GM23248 (cell line): ENCODE results near the gene KIFC3. TPM values are rescaled to one million over a fixed set of nuclear protein-coding genes. Genes with fewer than 3 reads are reported as not detected.

Source experiments
- DNase-seq: peaks from one replicate; pipeline ENCODE4 v3.0.0-alpha.2; 2015
- H2AFZ ChIP-seq: fragments of 200-600 bp; sonication (generic); 2 replicates; pipeline ENCODE4 v1.6.1; 2016; ENCODE audit warnings: antibody characterized with exemption
- H3F3A ChIP-seq: fragments of 200-600 bp; sonication (generic); 2 replicates; pipeline ENCODE4 v1.6.1; 2016; ENCODE audit warnings: mild to moderate bottlenecking, antibody characterized with exemption, mixed run types; ENCODE audit not compliant: insufficient read depth
- H3K27ac ChIP-seq: fragments of 200-600 bp; sonication (generic); 2 replicates; pipeline ENCODE4 v1.5.1; 2016; ENCODE audit warnings: mild to moderate bottlenecking
- H3K27me3 ChIP-seq: fragments of 200-600 bp; sonication (generic); replicated peaks from 2 replicates; pipeline ENCODE4 v1.6.1; 2016; ENCODE audit warnings: mild to moderate bottlenecking; ENCODE audit not compliant: insufficient read depth
- H3K36me3 ChIP-seq: fragments of 200-600 bp; sonication (generic); 2 replicates; pipeline ENCODE4 v1.6.1; 2016; ENCODE audit warnings: low read depth, mild to moderate bottlenecking
- H3K4me1 ChIP-seq: fragments of 200-600 bp; sonication (generic); 2 replicates; pipeline ENCODE4 v1.6.1; 2016; ENCODE audit warnings: mild to moderate bottlenecking; ENCODE audit not compliant: insufficient read depth
- H3K4me2 ChIP-seq: fragments of 200-600 bp; sonication (generic); one replicate; pipeline ENCODE4 v1.6.1; 2016; ENCODE audit warnings: mild to moderate bottlenecking; ENCODE audit not compliant: unreplicated experiment
- H3K4me3 ChIP-seq: fragments of 200-600 bp; sonication (generic); 2 replicates; pipeline ENCODE4 v1.5.1; 2016; ENCODE audit warnings: mild to moderate bottlenecking
- H3K79me2 ChIP-seq: fragments of 200-600 bp; sonication (generic); 2 replicates; pipeline ENCODE4 v1.6.1; 2016; ENCODE audit warnings: mild to moderate bottlenecking; ENCODE audit not compliant: insufficient read depth
- H3K9ac ChIP-seq: fragments of 200-600 bp; sonication (generic); 2 replicates; pipeline ENCODE4 v1.6.1; 2016; ENCODE audit warnings: mild to moderate bottlenecking
- H3K9me2 ChIP-seq: fragments of 200-600 bp; sonication (generic); 2 replicates; pipeline ENCODE4 v1.6.1; 2016; ENCODE audit warnings: mixed run types, mild to moderate bottlenecking, moderate library complexity; ENCODE audit not compliant: insufficient read depth
- H3K9me3 ChIP-seq: fragments of 200-600 bp; sonication (generic); one replicate; pipeline ENCODE4 v1.6.1; 2017; ENCODE audit warnings: low read depth
- H4K20me1 ChIP-seq: fragments of 200-600 bp; sonication (generic); 2 replicates; pipeline ENCODE4 v1.6.0; 2016; ENCODE audit not compliant: insufficient read depth
- EZH2 ChIP-seq: fragments of 200-600 bp; sonication (generic); IDR thresholded peaks from 2 replicates; pipeline ENCODE4 v1.6.1; 2018; ENCODE audit warnings: antibody characterized with exemption, mild to moderate bottlenecking; ENCODE audit not compliant: insufficient read depth, poor library complexity, severe bottlenecking
- EZH2phosphoT487 ChIP-seq: fragments of 200-600 bp; sonication (generic); IDR thresholded peaks from 2 replicates; pipeline ENCODE4 v1.6.1; 2018; ENCODE audit warnings: antibody characterized with exemption, moderate library complexity, mild to moderate bottlenecking, low read depth; ENCODE audit not compliant: insufficient read depth
- WGBS, 2 experiments: methylation state at CpG; one replicate each; pipeline ENCODE4 v1.1.6; 2015 to 2017; ENCODE audit warnings: low lambda C conversion rate in 2 of 2, low coverage in 1 of 2; ENCODE audit errors: missing lambda C conversion rate in 2 of 2; 5-methylcytosine and 5-hydroxymethylcytosine counted together
- in situ Hi-C: fragments of 300-500 bp; cut with MboI; formaldehyde crosslinking; loops from 2 replicates; pipeline ENCODE4 v1.15.0; 2020
- polyA plus RNA-seq: library from polyadenylated mRNA; unstranded; fragments of >200 nt; fragmentation: Nextera tagmentation; extraction: Ambion mirVana; gene quantifications from 2 replicates; pipeline ENCODE4 v1.2.1, GENCODE V29; 2016
- total RNA-seq: library from RNA; depleted of rRNA; stranded (reverse); fragments of >200 nt; shearing (Covaris generic); gene quantifications from 2 replicates; pipeline ENCODE4 v1.2.3, GENCODE V29; 2014

KIFC3 gene
- total and polyA plus RNA-seq, 2 experiments from 2014 or later, result 27.0 to 65.3 TPM

- no peaks in the 10 kb centered on the region for H3K9me3 ChIP-seq
- no peaks in the 10 kb centered on the region for H3K4me1 ChIP-seq
- no peak overlapping the region for H3K4me2 ChIP-seq
- H3K27ac ChIP-seq, result no peak overlapping the region
- no peak overlapping the region for H3K9ac ChIP-seq
- peaks cover 11% of the 10 kb centered on the region; the same call in 1 of the 2 replicates for H3K36me3 ChIP-seq
- no peak for DNase-seq
- in situ Hi-C loops, result no loop called here
- WGBS, 2 experiments, result 95 to 97% methylated on average over 25 to 26 of the region's 26 CpGs
- H2AFZ ChIP-seq, result no peak overlapping the region
- no peaks in the 10 kb centered on the region for H4K20me1 ChIP-seq
- no peak for TF ChIP-seq EZH2phosphoT487
- TF ChIP-seq EZH2, result no peak
- no peaks in the 10 kb centered on the region for H3K27me3 ChIP-seq
- no peaks in the 10 kb centered on the region for H3K9me2 ChIP-seq
- no peak overlapping the region for H3K4me3 ChIP-seq
- no peaks in the 10 kb centered on the region for H3K79me2 ChIP-seq
- no peaks in the 10 kb centered on the region for H3F3A ChIP-seq
These were observed 31.0 kb downstream of the KIFC3 start for GRCh38 chr16:57771141-57771785.

GRCh38 chr16:57770361-57770760 lies 31.9 kb downstream of the KIFC3 start:
- H3K4me2 ChIP-seq, result no peak overlapping the region
- TF ChIP-seq EZH2phosphoT487 (no peak), EZH2 (no peak)
- H3K27ac ChIP-seq, result no peak overlapping the region
- no peak overlapping the region for H3K9ac ChIP-seq
- no peak for DNase-seq
- H3K9me2 ChIP-seq, result no peaks in the 10 kb centered on the region
- H3K4me3 ChIP-seq, result no peak overlapping the region
- no peaks in the 10 kb centered on the region for H3K79me2 ChIP-seq
- in situ Hi-C loops, result no loop called here
- no peak overlapping the region for H2AFZ ChIP-seq
- no peaks in the 10 kb centered on the region for H3F3A ChIP-seq
- peaks cover 10% of the 10 kb centered on the region; the same call in 1 of the 2 replicates for H3K36me3 ChIP-seq
- H3K9me3 ChIP-seq, result no peaks in the 10 kb centered on the region
- WGBS, 2 experiments, result 97 to 100% methylated on average over 15 of the region's 15 CpGs
- H3K4me1 ChIP-seq, result no peaks in the 10 kb centered on the region
- H3K27me3 ChIP-seq, result no peaks in the 10 kb centered on the region
- H4K20me1 ChIP-seq, result no peaks in the 10 kb centered on the region

GRCh38 chr16:57769541-57770145 lies 32.6 kb downstream of the KIFC3 start:
- 96 to 97% methylated on average over 18 to 22 of the region's 22 CpGs for WGBS, 2 experiments
- Histone ChIP-seq H3K4me2 (no peak overlapping the region), H3K79me2 (no peaks in the 10 kb centered on the region), H3K27ac (no peak overlapping the region), H3K9me2 (no peaks in the 10 kb centered on the region), H3F3A (no peaks in the 10 kb centered on the region), H3K4me1 (no peaks in the 10 kb centered on the region), H2AFZ (no peak overlapping the region), H3K4me3 (no peak overlapping the region), H3K36me3 (peaks cover 10% of the 10 kb centered on the region; the same call in 1 of the 2 replicates), H4K20me1 (no peaks in the 10 kb centered on the region), H3K9me3 (no peaks in the 10 kb centered on the region), H3K9ac (no peak overlapping the region), H3K27me3 (no peaks in the 10 kb centered on the region)
- no peak for DNase-seq
- no peak for TF ChIP-seq EZH2
- no peak for TF ChIP-seq EZH2phosphoT487
- in situ Hi-C loops, result no loop called here

- Histone ChIP-seq H3K9me3 (no peaks in the 10 kb centered on the region), H4K20me1 (no peaks in the 10 kb centered on the region), H3F3A (no peaks in the 10 kb centered on the region), H3K4me1 (peaks cover 3% of the 10 kb centered on the region), H3K36me3 (peaks cover 10% of the 10 kb centered on the region; the same call in 1 of the 2 replicates), H2AFZ (no peak overlapping the region), H3K4me2 (no peak overlapping the region), H3K4me3 (no peak overlapping the region), H3K27ac (no peak overlapping the region), H3K27me3 (no peaks in the 10 kb centered on the region), H3K79me2 (no peaks in the 10 kb centered on the region), H3K9ac (no peak overlapping the region), H3K9me2 (no peaks in the 10 kb centered on the region)
- 91 to 98% methylated on average over 15 of the region's 15 CpGs for WGBS, 2 experiments
- in situ Hi-C loops, result no loop called here
- TF ChIP-seq EZH2phosphoT487 (no peak), EZH2 (no peak)
- no peak for DNase-seq
These were observed 35.5 kb downstream of the KIFC3 start for GRCh38 chr16:57766714-57767348.
